Endothelial cell of umbilical vein (primary cell): ENCODE measurements around the gene NSD1. TPM values are rescaled to one million over a fixed set of nuclear protein-coding genes. Genes with fewer than 3 reads are reported as not detected.

Experiments used
- BruUV-seq: library from RNA; stranded (reverse); fragments of 400-500 nt; replicated peaks from 2 replicates; lab custom pipeline; 2021; lab: Mats Ljungman, UMichigan
- CTCF ChIA-PET: fragments of 300-600, 350-600 bp; sonication (Branson Sonifier 250); formaldehyde crosslinking; loops from one replicate; lab custom pipeline; 2021; ENCODE audit warnings: antibody characterized with exemption, inconsistent platforms; lab: Charles Lee
- POLR2A ChIA-PET: fragments of 300-600, 350-600 bp; sonication (Branson Sonifier 250); formaldehyde crosslinking; loops from one replicate; lab custom pipeline; 2021; ENCODE audit warnings: antibody characterized with exemption, inconsistent platforms; lab: Charles Lee
- DNase-seq: peaks from one replicate; pipeline ENCODE4 v3.0.0-alpha.2; 2011; ENCODE audit warnings: low read depth, low spot score
- FAIRE-seq: peaks from 2 replicates; lab custom pipeline; 2011; peaks lifted over from hg19 to GRCh38; lab: Jason Lieb, UNC
- H2AFZ ChIP-seq: 2 replicates; pipeline ENCODE4 v1.6.0; 2012; ENCODE audit warnings: low read depth, low read length, control low read depth, inconsistent platforms
- H3K27ac ChIP-seq: 2 replicates; pipeline ENCODE4 v1.5.1; 2011; ENCODE audit warnings: low read depth, mild to moderate bottlenecking, control low read depth, low read length, moderate library complexity; ENCODE audit not compliant: insufficient read depth
- H3K27me3 ChIP-seq, 2 experiments: 2 replicates each; pipeline versions ENCODE4 v1.6.0 to v1.6.1; 2011; ENCODE audit warnings: low read length in 2 of 2, mixed read lengths in 1 of 2; ENCODE audit not compliant: control insufficient read depth in 2 of 2, insufficient read depth in 2 of 2
- H3K36me3 ChIP-seq, 2 experiments: 2 replicates in 1 of 2; 3 replicates in 1 of 2; pipeline ENCODE4 v1.5.1; 2011; ENCODE audit warnings: low read length in 2 of 2, mild to moderate bottlenecking in 1 of 2, moderate library complexity in 1 of 2; ENCODE audit not compliant: control insufficient read depth in 2 of 2, insufficient read depth in 2 of 2; ENCODE audit errors: extremely low read depth in 1 of 2
- H3K4me1 ChIP-seq: 3 replicates; pipeline ENCODE4 v1.5.1; 2011; ENCODE audit warnings: mild to moderate bottlenecking, low read length; ENCODE audit not compliant: control insufficient read depth, insufficient read depth; ENCODE audit errors: extremely low read depth
- H3K4me2 ChIP-seq: 2 replicates; pipeline ENCODE4 v1.6.1; 2011; ENCODE audit warnings: low read length, control low read depth, mixed read lengths; ENCODE audit not compliant: insufficient read depth
- H3K4me3 ChIP-seq, 3 experiments: fragments of 200-600 bp in 1 of 3; sonication (generic), shearing (Covaris generic) in 1 of 3; replicated peaks in 1 of 3; 2 replicates each; pipeline ENCODE4 v1.5.1; 2011 to 2016; ENCODE audit warnings: control low read depth in 3 of 3, low read length in 3 of 3, mild to moderate bottlenecking in 2 of 3, inconsistent platforms in 1 of 3, low read depth in 1 of 3, moderate library complexity in 1 of 3; ENCODE audit not compliant: insufficient read depth in 1 of 3
- H3K79me2 ChIP-seq: 2 replicates; pipeline ENCODE4 v1.6.0; 2012; ENCODE audit warnings: low read length, inconsistent platforms; ENCODE audit not compliant: control insufficient read depth, insufficient read depth
- H3K9ac ChIP-seq: replicated peaks from 2 replicates; pipeline ENCODE3; 2011; ENCODE audit warnings: low read length, control low read depth; ENCODE audit not compliant: insufficient read depth; ENCODE audit errors: extremely low read depth
- H3K9me1 ChIP-seq: replicated peaks from 3 replicates; pipeline ENCODE4 v1.6.0; 2011; ENCODE audit warnings: mild to moderate bottlenecking, low read length; ENCODE audit not compliant: control insufficient read depth, insufficient read depth; ENCODE audit errors: extremely low read depth
- H3K9me3 ChIP-seq: replicated peaks from 2 replicates; pipeline ENCODE4 v1.5.1; 2012; ENCODE audit warnings: low read length, inconsistent platforms; ENCODE audit not compliant: control insufficient read depth, insufficient read depth
- H4K20me1 ChIP-seq: replicated peaks from 2 replicates; pipeline ENCODE3; 2011; ENCODE audit warnings: mild to moderate bottlenecking, low read length; ENCODE audit not compliant: control insufficient read depth, insufficient read depth; ENCODE audit errors: extremely low read depth
- EZH2 ChIP-seq: IDR thresholded peaks from 2 replicates; pipeline ENCODE4 v1.6.1; 2012; ENCODE audit warnings: borderline replicate concordance, low read depth, mild to moderate bottlenecking, moderate library complexity, low read length, inconsistent platforms; ENCODE audit not compliant: severe bottlenecking
- FOS ChIP-seq: IDR thresholded peaks from 2 replicates; pipeline ENCODE4 v1.6.1; 2011; ENCODE audit warnings: mild to moderate bottlenecking, low read length, moderate library complexity, borderline replicate concordance; ENCODE audit not compliant: insufficient read depth
- GATA2 ChIP-seq: IDR thresholded peaks from 2 replicates; pipeline ENCODE4 v1.7.0; 2011; ENCODE audit warnings: low read depth, mild to moderate bottlenecking, moderate library complexity, mixed read lengths, low read length; ENCODE audit not compliant: insufficient read length, insufficient read depth
- JUN ChIP-seq: IDR thresholded peaks from 2 replicates; pipeline ENCODE4 v1.6.1; 2011; ENCODE audit warnings: borderline replicate concordance, low read depth; ENCODE audit not compliant: insufficient read length, insufficient read depth
- MYC ChIP-seq: IDR thresholded peaks from one replicate; pipeline ENCODE4 v1.6.1; 2011; ENCODE audit warnings: mild to moderate bottlenecking, low read depth, low read length
- POLR2A ChIP-seq: IDR thresholded peaks from 2 replicates; pipeline ENCODE4 v1.6.1; 2012; ENCODE audit warnings: low read depth, mild to moderate bottlenecking, control low read depth, low read length
- POLR2AphosphoS5 ChIP-seq: IDR thresholded peaks from 2 replicates; pipeline ENCODE4 v1.6.1; 2012; ENCODE audit warnings: low read depth, mild to moderate bottlenecking, control low read depth, low read length, moderate library complexity; ENCODE audit not compliant: insufficient read depth
- dilution Hi-C: fragments of 300-500 bp; cut with MboI; formaldehyde crosslinking; loops from one replicate; pipeline ENCODE4 v1.15.0; 2019; ENCODE audit warnings: low sequenced_read_pairs; ENCODE audit not compliant: extremely low pct_ligation_motif_present
- intact Hi-C: fragments of 100-400 bp; cut with micrococcal nuclease; formaldehyde crosslinking; loops from one replicate; pipeline ENCODE4 v1.10.0; 2022
- polyA plus RNA-seq, 4 experiments: library from polyadenylated mRNA; depleted of rRNA in 3 of 4; stranded (reverse) in 3 of 4; unstranded in 1 of 4; fragments of >200 nt; gene quantifications; 2 replicates each; pipeline versions ENCODE4 v1.2.1 to v1.2.3, GENCODE V29; 2011 to 2012; ENCODE audit warnings: missing spikeins in 1 of 4
- total RNA-seq: library from RNA; stranded (reverse); gene quantifications from 2 replicates; pipeline ENCODE4 v1.2.3, GENCODE V29; 2021
- TF ChIP-seq, protein P1 (sequence below), 2 donors: IDR thresholded peaks; 1 replicate in 1 of 2; 2 replicates in 1 of 2; pipeline ENCODE4 v1.5.1; 2011; ENCODE audit warnings: low read length in 2 of 2, mild to moderate bottlenecking in 2 of 2, moderate library complexity in 2 of 2, control low read depth in 1 of 2, inconsistent platforms in 1 of 2, low read depth in 1 of 2; ENCODE audit not compliant: insufficient read depth in 1 of 2; ENCODE audit errors: extremely low read depth in 1 of 2
- TF ChIP-seq, protein P2 (sequence below): IDR thresholded peaks from 2 replicates; pipeline ENCODE4 v1.6.1; 2011; ENCODE audit not compliant: insufficient read depth, insufficient read length

Gene NSD1
- total and polyA plus RNA-seq, 2 donors (not counting 3 experiments of a cell fraction or from before 2014, with no cell fraction given): 14.4 to 90.4 TPM

DNA sequence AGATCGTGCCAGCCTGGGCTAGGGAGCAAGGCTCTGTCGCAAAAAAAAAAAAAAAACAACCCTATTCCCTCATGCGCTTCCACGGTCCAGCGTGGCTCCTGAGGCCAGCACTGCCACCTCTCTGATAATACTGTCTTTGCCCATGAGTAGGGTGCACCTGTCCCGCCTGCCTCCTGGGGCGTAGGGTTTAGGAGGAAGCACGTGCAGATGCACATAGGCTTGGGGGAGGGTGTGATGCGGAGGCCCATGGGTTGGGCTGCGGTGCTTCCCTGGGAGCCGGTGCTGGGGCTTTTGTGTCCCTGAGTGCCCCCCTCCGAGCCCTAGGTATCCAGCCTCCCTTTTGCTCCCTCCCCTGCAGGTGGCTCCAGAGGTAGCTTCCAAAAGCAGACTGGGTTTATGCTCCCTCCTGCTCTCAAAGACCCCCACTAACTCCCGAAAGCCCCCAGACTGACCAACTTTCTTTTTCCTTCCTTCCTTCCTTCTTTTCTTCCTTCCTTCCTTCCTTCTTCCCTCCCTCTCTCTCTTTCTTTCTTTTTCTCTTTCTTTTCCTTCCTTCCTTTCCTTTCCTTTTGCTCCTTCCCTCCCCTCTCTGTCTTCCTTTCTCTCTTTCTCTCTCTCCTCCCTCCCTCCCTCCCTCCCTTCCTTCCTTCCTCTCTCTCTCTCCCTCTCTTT is 34.0 kb upstream of the NSD1 start:
- no peak overlapping the region for H3K9ac ChIP-seq
- H3K4me2 ChIP-seq: no peak overlapping the region
- dilution Hi-C loops: no loop called here
- ChIA-PET CTCF (interaction anchor here (1.0 to 2.9 kb wide), 2 partner anchors 11 to 28 kb away, joined by 3 to 10 read pairs; no protein-coding TSS in a partner anchor), POLR2A (no interaction called here)
- no TSS peak for BruUV-seq
- H4K20me1 ChIP-seq: no peaks in the 10 kb centered on the region
- TF ChIP-seq JUN (no peak), MYC (no peak), POLR2AphosphoS5 (no peak), EZH2 (no peak), FOS (no peak), POLR2A (no peak), GATA2 (no peak)
- TF ChIP-seq, protein P1, sequence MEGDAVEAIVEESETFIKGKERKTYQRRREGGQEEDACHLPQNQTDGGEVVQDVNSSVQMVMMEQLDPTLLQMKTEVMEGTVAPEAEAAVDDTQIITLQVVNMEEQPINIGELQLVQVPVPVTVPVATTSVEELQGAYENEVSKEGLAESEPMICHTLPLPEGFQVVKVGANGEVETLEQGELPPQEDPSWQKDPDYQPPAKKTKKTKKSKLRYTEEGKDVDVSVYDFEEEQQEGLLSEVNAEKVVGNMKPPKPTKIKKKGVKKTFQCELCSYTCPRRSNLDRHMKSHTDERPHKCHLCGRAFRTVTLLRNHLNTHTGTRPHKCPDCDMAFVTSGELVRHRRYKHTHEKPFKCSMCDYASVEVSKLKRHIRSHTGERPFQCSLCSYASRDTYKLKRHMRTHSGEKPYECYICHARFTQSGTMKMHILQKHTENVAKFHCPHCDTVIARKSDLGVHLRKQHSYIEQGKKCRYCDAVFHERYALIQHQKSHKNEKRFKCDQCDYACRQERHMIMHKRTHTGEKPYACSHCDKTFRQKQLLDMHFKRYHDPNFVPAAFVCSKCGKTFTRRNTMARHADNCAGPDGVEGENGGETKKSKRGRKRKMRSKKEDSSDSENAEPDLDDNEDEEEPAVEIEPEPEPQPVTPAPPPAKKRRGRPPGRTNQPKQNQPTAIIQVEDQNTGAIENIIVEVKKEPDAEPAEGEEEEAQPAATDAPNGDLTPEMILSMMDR (IDR thresholded peaks at IDR 0.05; ENCODE audit: extremely low read depth in 1 of 2, insufficient read depth in 1 of 2, low read depth in 1 of 2, low read length in 2 of 2): no peak
- TF ChIP-seq, protein P2, sequence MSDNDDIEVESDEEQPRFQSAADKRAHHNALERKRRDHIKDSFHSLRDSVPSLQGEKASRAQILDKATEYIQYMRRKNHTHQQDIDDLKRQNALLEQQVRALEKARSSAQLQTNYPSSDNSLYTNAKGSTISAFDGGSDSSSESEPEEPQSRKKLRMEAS: no peak
- no peak overlapping the region for H3K27ac ChIP-seq
- no peaks in the 10 kb centered on the region for H3K36me3 ChIP-seq
- H3K27me3 ChIP-seq: no peaks in the 10 kb centered on the region
- DNase-seq (no peak), FAIRE-seq (no peak)
- H3K9me3 ChIP-seq: no peaks in the 10 kb centered on the region
- H3K4me1 ChIP-seq: peaks cover 20% of the 10 kb centered on the region
- H3K4me3 ChIP-seq: no peak overlapping the region
- intact Hi-C loops: no loop called here
- H2AFZ ChIP-seq: no peak overlapping the region
- no peaks in the 10 kb centered on the region for H3K79me2 ChIP-seq
- no peaks in the 10 kb centered on the region for H3K9me1 ChIP-seq
